HCT116 (cell line): ENCODE results near the gene ERMP1. TPM values are rescaled to one million over a fixed set of nuclear protein-coding genes. Genes with fewer than 3 reads are reported as not detected.

Source experiments
- ATAC-seq: fragments of 200-7000 bp; cut with Tn5 transposase; 2 replicates; pipeline ENCODE4 v1.9.1; 2020; ENCODE audit warnings: mild to moderate bottlenecking, moderate library complexity
- BruUV-seq: library from RNA; stranded (reverse); fragments of 400-500 nt; replicated peaks from 2 replicates; lab custom pipeline; 2021; lab: Mats Ljungman, UMichigan
- CTCF ChIA-PET: fragments of 300-600 bp; sonication (Branson Sonifier 250); formaldehyde crosslinking; loops from one replicate; lab custom pipeline; 2021; ENCODE audit warnings: antibody characterized with exemption; lab: Charles Lee
- POLR2A ChIA-PET: fragments of 300-600, 350-600 bp; sonication (Branson Sonifier 250); formaldehyde crosslinking; loops from one replicate; lab custom pipeline; 2021; ENCODE audit warnings: antibody characterized with exemption; lab: Charles Lee
- RAD21 ChIA-PET, 2 experiments: fragments of 300-600 bp; sonication (Branson Sonifier 250); formaldehyde crosslinking; loops; one replicate each; lab custom pipeline; 2023; ENCODE audit warnings: low total read pairs in 2 of 2; ENCODE audit not compliant: uncharacterized antibody in 2 of 2, unreplicated experiment in 2 of 2, low non-redundant PET in 1 of 2; lab: Charles Lee
- DNase-seq: peaks from one replicate; pipeline ENCODE4 v3.0.0-alpha.2; 2010; ENCODE audit warnings: low read depth, low spot score
- H2AFZ ChIP-seq: fragments of 200-600 bp; shearing (Covaris generic), sonication (generic); 2 replicates; pipeline ENCODE4 v1.6.1; 2017; ENCODE audit warnings: low read depth, mixed run types, mixed read lengths, antibody characterized with exemption, low read length; ENCODE audit not compliant: poor library complexity, severe bottlenecking
- H3K27ac ChIP-seq: 2 replicates; pipeline ENCODE4 v1.5.1; 2012; ENCODE audit warnings: low read depth, low read length
- H3K27me3 ChIP-seq: fragments of 200-600 bp; sonication (generic); 2 replicates; pipeline ENCODE4 v1.6.1; 2016; ENCODE audit warnings: mixed run types, low read length, mixed read lengths; ENCODE audit not compliant: insufficient read depth
- H3K36me3 ChIP-seq, 2 experiments: fragments of 200-500 bp in 1 of 2; fragments of 200-600 bp in 1 of 2; sonication (Bioruptor generic) in 1 of 2; sonication (generic) in 1 of 2; 2 replicates each; pipeline versions ENCODE4 v1.5.1 to v1.6.1; 2014 to 2016; ENCODE audit warnings: low read length in 2 of 2, inconsistent platforms in 1 of 2, mixed read lengths in 1 of 2, mixed run types in 1 of 2; ENCODE audit not compliant: insufficient read depth in 2 of 2, control insufficient read depth in 1 of 2
- H3K4me1 ChIP-seq, 2 experiments: fragments of 200-600 bp in 1 of 2; sonication (generic) in 1 of 2; 2 replicates each; pipeline versions ENCODE4 v1.5.1 to v1.6.1; 2012 to 2017; ENCODE audit warnings: low read length in 2 of 2, inconsistent platforms in 1 of 2, mild to moderate bottlenecking in 1 of 2, mixed read lengths in 1 of 2, mixed run types in 1 of 2, moderate library complexity in 1 of 2; ENCODE audit not compliant: insufficient read depth in 2 of 2, control insufficient read depth in 1 of 2
- H3K4me2 ChIP-seq: fragments of 200-600 bp; sonication (generic); 2 replicates; pipeline ENCODE4 v1.6.1; 2017; ENCODE audit warnings: mixed run types, low read length, mixed read lengths
- H3K4me3 ChIP-seq, 2 experiments: fragments of 200-600 bp in 1 of 2; sonication (generic) in 1 of 2; replicated peaks in 1 of 2; 2 replicates each; pipeline ENCODE4 v1.5.1; 2011 to 2016; ENCODE audit warnings: low read length in 2 of 2, control low read depth in 1 of 2, low read depth in 1 of 2, mild to moderate bottlenecking in 1 of 2, mixed read lengths in 1 of 2, mixed run types in 1 of 2
- H3K79me2 ChIP-seq: fragments of 200-600 bp; sonication (generic); 2 replicates; pipeline ENCODE4 v1.6.1; 2017; ENCODE audit warnings: mild to moderate bottlenecking, mixed run types, low read length, moderate library complexity, mixed read lengths; ENCODE audit not compliant: insufficient read depth
- H3K9ac ChIP-seq: fragments of 200-600 bp; sonication (generic); 2 replicates; pipeline ENCODE4 v1.6.1; 2016; ENCODE audit warnings: low read length, mixed read lengths
- H3K9me2 ChIP-seq: fragments of 200-600 bp; sonication (generic), shearing (Covaris generic); 2 replicates; pipeline ENCODE4 v1.6.1; 2017; ENCODE audit warnings: mixed run types, mild to moderate bottlenecking, moderate library complexity; ENCODE audit not compliant: insufficient read depth
- H3K9me3 ChIP-seq, 2 experiments: fragments of 200-500 bp in 1 of 2; fragments of 200-600 bp in 1 of 2; sonication (Bioruptor generic) in 1 of 2; sonication (generic) in 1 of 2; 2 replicates each; pipeline ENCODE4 v1.6.1; 2014 to 2017; ENCODE audit warnings: low read length in 2 of 2, mixed read lengths in 2 of 2, inconsistent platforms in 1 of 2, low read depth in 1 of 2, mild to moderate bottlenecking in 1 of 2, mixed run types in 1 of 2, moderate library complexity in 1 of 2; ENCODE audit not compliant: control insufficient read depth in 1 of 2, insufficient read depth in 1 of 2
- H4K20me1 ChIP-seq: fragments of 200-600 bp; sonication (generic), shearing (Covaris generic); 2 replicates; pipeline ENCODE4 v1.6.1; 2017; ENCODE audit warnings: mixed run types, mild to moderate bottlenecking, moderate library complexity; ENCODE audit not compliant: insufficient read depth
- EZH2 ChIP-seq: fragments of 200-600 bp; sonication (generic); IDR thresholded peaks from 2 replicates; pipeline ENCODE4 v1.6.1; 2017; ENCODE audit warnings: antibody characterized with exemption, mixed run types
- REST ChIP-seq: IDR thresholded peaks from 2 replicates; pipeline ENCODE4 v1.6.1; 2012; ENCODE audit warnings: low read depth
- TCF7L2 ChIP-seq: IDR thresholded peaks from 2 replicates; pipeline ENCODE4 v1.7.0; 2011; ENCODE audit warnings: borderline replicate concordance, inconsistent platforms; ENCODE audit not compliant: insufficient read depth, insufficient read length; ENCODE audit errors: extremely low read depth
- intact Hi-C: fragments of 100-400 bp; cut with micrococcal nuclease; formaldehyde crosslinking; loops from 2 replicates; pipeline ENCODE4 v1.10.0; 2022
- total RNA-seq: library from RNA; stranded (reverse); gene quantifications from one replicate; pipeline ENCODE4 v1.2.1, GENCODE V29; 2021; ENCODE audit not compliant: unreplicated experiment

ERMP1 gene
- total RNA-seq, 1 experiment from 2014 or later: 29.9 TPM

GRCh38 chr9:5805478-5805877 is 27.4 kb downstream of the ERMP1 start:
- CTCF ChIA-PET: no interaction called here
- RAD21 ChIA-PET: no interaction called here
- no peaks in the 10 kb centered on the region for H4K20me1 ChIP-seq

More at GRCh38 chr9:5805478-5805877, 27.4 kb downstream of the ERMP1 start:
- Histone ChIP-seq H3K27ac (no peak overlapping the region), H3K4me3 (no peak overlapping the region), H3K36me3 (peaks cover 2 to 24% of the 10 kb centered on the region in 2 experiments; a peak in 2 of 4 replicates), H3K4me1 (no peaks in the 10 kb centered on the region), H3K27me3 (no peaks in the 10 kb centered on the region)
- intact Hi-C loops: no loop called here
- TF ChIP-seq EZH2 (no peak), REST (no peak), TCF7L2 (no peak)
- TF ChIP-seq, all 23 proteins: peak for 0
- no peak overlapping the region for H3K9ac ChIP-seq
- no peak overlapping the region for H3K4me2 ChIP-seq
- BruUV-seq: no TSS peak
- no peak overlapping the region for H2AFZ ChIP-seq
- DNase-seq (no peak), ATAC-seq (no peak)
- no peaks in the 10 kb centered on the region for H3K79me2 ChIP-seq
- POLR2A ChIA-PET: no interaction called here
- no peaks in the 10 kb centered on the region for H3K9me2 ChIP-seq
- H3K9me3 ChIP-seq: no peaks in the 10 kb centered on the region
